Measurements from ENCODE around the gene WWOX. TPM values are rescaled to one million over a fixed set of nuclear protein-coding genes. Genes with fewer than 3 reads are reported as not detected.

WWOX gene
- total and polyA plus RNA-seq, 2 donors (not counting 3 experiments of a cell fraction or from before 2014, with no cell fraction given): 6.2 to 12.5 TPM

- intact Hi-C loops (cut with micrococcal nuclease) (no loop called here), dilution Hi-C loops (cut with MboI; ENCODE audit: extremely low pct_ligation_motif_present, low sequenced_read_pairs) (no loop called here)
- BruUV-seq (replicated peaks): no TSS peak
- no peak overlapping the region for H3K9ac ChIP-seq (replicated peaks; ENCODE audit: extremely low read depth, insufficient read depth, low read length)
- peaks cover 2% of the 10 kb centered on the region for H3K9me3 ChIP-seq (replicated peaks; ENCODE audit: control insufficient read depth, insufficient read depth, low read length)
- no peak overlapping the region for H3K27ac ChIP-seq (ENCODE audit: insufficient read depth, low read depth, low read length)
- H3K4me2 ChIP-seq (ENCODE audit: insufficient read depth, low read length): no peak overlapping the region
- no peaks in the 10 kb centered on the region for H3K36me3 ChIP-seq (ENCODE audit: control insufficient read depth in 2 of 2, extremely low read depth in 1 of 2, insufficient read depth in 2 of 2, low read length in 2 of 2)
- ChIA-PET POLR2A (no interaction called here), CTCF (no interaction called here)
- no peaks in the 10 kb centered on the region for H4K20me1 ChIP-seq (replicated peaks; ENCODE audit: control insufficient read depth, extremely low read depth, insufficient read depth, low read length)
- H3K27me3 ChIP-seq (ENCODE audit: control insufficient read depth in 2 of 2, insufficient read depth in 2 of 2, low read length in 2 of 2): no peaks in the 10 kb centered on the region
- H3K4me1 ChIP-seq (ENCODE audit: control insufficient read depth, extremely low read depth, insufficient read depth, low read length): no peaks in the 10 kb centered on the region
- H3K79me2 ChIP-seq (ENCODE audit: control insufficient read depth, insufficient read depth, low read length): no peaks in the 10 kb centered on the region
- TF ChIP-seq MYC (IDR thresholded peaks at IDR 0.05; ENCODE audit: low read depth, low read length) (no peak), GATA2 (IDR thresholded peaks at IDR 0.05; ENCODE audit: insufficient read depth, insufficient read length, low read depth, low read length) (no peak), POLR2AphosphoS5 (IDR thresholded peaks at IDR 0.05; ENCODE audit: insufficient read depth, low read depth, low read length) (no peak), JUN (IDR thresholded peaks at IDR 0.05; ENCODE audit: borderline replicate concordance, insufficient read depth, insufficient read length, low read depth) (no peak), EZH2 (IDR thresholded peaks at IDR 0.05; ENCODE audit: borderline replicate concordance, low read depth, low read length, severe bottlenecking) (no peak), MAX (IDR thresholded peaks at IDR 0.05; ENCODE audit: insufficient read depth, insufficient read length) (no peak), POLR2A (IDR thresholded peaks at IDR 0.05; ENCODE audit: low read depth, low read length) (no peak), FOS (IDR thresholded peaks at IDR 0.05; ENCODE audit: borderline replicate concordance, insufficient read depth, low read length) (no peak)
- TF ChIP-seq, protein P1, sequence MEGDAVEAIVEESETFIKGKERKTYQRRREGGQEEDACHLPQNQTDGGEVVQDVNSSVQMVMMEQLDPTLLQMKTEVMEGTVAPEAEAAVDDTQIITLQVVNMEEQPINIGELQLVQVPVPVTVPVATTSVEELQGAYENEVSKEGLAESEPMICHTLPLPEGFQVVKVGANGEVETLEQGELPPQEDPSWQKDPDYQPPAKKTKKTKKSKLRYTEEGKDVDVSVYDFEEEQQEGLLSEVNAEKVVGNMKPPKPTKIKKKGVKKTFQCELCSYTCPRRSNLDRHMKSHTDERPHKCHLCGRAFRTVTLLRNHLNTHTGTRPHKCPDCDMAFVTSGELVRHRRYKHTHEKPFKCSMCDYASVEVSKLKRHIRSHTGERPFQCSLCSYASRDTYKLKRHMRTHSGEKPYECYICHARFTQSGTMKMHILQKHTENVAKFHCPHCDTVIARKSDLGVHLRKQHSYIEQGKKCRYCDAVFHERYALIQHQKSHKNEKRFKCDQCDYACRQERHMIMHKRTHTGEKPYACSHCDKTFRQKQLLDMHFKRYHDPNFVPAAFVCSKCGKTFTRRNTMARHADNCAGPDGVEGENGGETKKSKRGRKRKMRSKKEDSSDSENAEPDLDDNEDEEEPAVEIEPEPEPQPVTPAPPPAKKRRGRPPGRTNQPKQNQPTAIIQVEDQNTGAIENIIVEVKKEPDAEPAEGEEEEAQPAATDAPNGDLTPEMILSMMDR (IDR thresholded peaks at IDR 0.05; ENCODE audit: extremely low read depth in 1 of 2, insufficient read depth in 1 of 2, low read depth in 1 of 2, low read length in 2 of 2): no peak
- DNase-seq (ENCODE audit: low read depth, low spot score) (no peak), FAIRE-seq (no peak)
- no peak overlapping the region for H3K4me3 ChIP-seq (replicated peaks in 1 of 3; ENCODE audit: insufficient read depth in 1 of 3, low read depth in 1 of 3, low read length in 3 of 3)
- no peaks in the 10 kb centered on the region for H3K9me1 ChIP-seq (replicated peaks; ENCODE audit: control insufficient read depth, extremely low read depth, insufficient read depth, low read length)
- H2AFZ ChIP-seq (ENCODE audit: low read depth, low read length): no peak overlapping the region
These were observed 779.6 kb downstream of the WWOX start for GRCh38 chr16:78879011-78879410.
